Ascending aorta (tissue), 2 donors: ENCODE measurements around the gene MCU. TPM values are rescaled to one million over a fixed set of nuclear protein-coding genes. Genes with fewer than 3 reads are reported as not detected.

ENCODE experiments used
- DNase-seq, 2 donors: peaks; one replicate each; pipeline ENCODE4 v3.0.0-alpha.2; 2019; ENCODE audit warnings: low spot score in 2 of 2
- H3K27ac ChIP-seq, 2 donors: fragments of 200-600 bp; sonication (generic); one replicate each; pipeline ENCODE4 v1.5.1; 2016 to 2017; ENCODE audit warnings: mild to moderate bottlenecking in 1 of 2
- H3K27me3 ChIP-seq: fragments of 200-600 bp; sonication (generic); one replicate; pipeline ENCODE4 v1.5.1; 2017
- H3K36me3 ChIP-seq, 2 donors: fragments of 200-600 bp; sonication (generic); one replicate each; pipeline ENCODE4 v1.5.1; 2016
- H3K4me1 ChIP-seq, 2 donors: fragments of 200-600 bp; sonication (generic); one replicate each; pipeline ENCODE4 v1.5.1; 2016 to 2017; ENCODE audit warnings: mild to moderate bottlenecking in 1 of 2
- H3K4me3 ChIP-seq, 2 donors: fragments of 200-600 bp; sonication (generic); one replicate each; pipeline ENCODE4 v1.5.1; 2016 to 2017; ENCODE audit warnings: mild to moderate bottlenecking in 1 of 2
- H3K9me3 ChIP-seq, 2 donors: fragments of 200-600 bp; sonication (generic); one replicate each; pipeline ENCODE4 v1.5.1; 2016
- intact Hi-C: fragments of 100-400 bp; cut with DNase I; formaldehyde crosslinking; loops from one replicate; pipeline ENCODE4 v1.15.1; 2023
- total RNA-seq: library from RNA; depleted of rRNA; stranded (reverse); fragments of >200 nt; gene quantifications from one replicate; pipeline ENCODE4 v1.1.0, GENCODE V29; 2016
- TF ChIP-seq, protein P1 (sequence below), 3 experiments: fragments of 200-600 bp in 2 of 3; fragments of 450-650 bp in 1 of 3; sonication (generic) in 2 of 3; IDR thresholded peaks; one replicate each; pipeline ENCODE4 v1.5.1; 2016 to 2019; ENCODE audit warnings: antibody characterized with exemption in 3 of 3, mild to moderate bottlenecking in 1 of 3, moderate library complexity in 1 of 3

MCU gene
- total RNA-seq, 1 donor from 2014 or later, result 22.0 TPM

DNA sequence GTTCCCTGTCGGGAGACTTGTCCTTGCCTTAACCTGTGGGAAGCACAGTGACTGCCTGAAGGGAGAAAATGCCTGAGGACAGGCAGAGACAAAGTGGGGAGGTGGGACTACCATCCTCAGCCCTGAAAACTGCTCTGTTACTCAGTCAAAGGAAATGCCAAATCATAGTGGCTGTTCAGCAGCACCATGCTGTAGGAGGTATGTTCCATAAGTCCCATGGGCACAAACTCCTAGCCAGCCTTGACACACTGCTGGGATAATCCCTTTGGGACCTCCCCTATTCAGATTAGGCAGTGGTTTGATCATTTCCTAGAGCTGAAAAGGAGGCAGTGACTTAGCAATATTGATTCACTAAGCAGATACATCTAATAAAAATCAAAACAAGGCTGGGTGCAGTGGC, 80.1 kb downstream of the MCU start:
- Histone ChIP-seq H3K27me3 (no peaks in the 10 kb centered on the region), H3K36me3 (no peaks in the 10 kb centered on the region), H3K4me3 (no peak overlapping the region), H3K27ac (no peak overlapping the region), H3K4me1 (no peaks in the 10 kb centered on the region), H3K9me3 (peaks cover 0 to 8% of the 10 kb centered on the region in 2 donors)
- TF ChIP-seq, protein P1, sequence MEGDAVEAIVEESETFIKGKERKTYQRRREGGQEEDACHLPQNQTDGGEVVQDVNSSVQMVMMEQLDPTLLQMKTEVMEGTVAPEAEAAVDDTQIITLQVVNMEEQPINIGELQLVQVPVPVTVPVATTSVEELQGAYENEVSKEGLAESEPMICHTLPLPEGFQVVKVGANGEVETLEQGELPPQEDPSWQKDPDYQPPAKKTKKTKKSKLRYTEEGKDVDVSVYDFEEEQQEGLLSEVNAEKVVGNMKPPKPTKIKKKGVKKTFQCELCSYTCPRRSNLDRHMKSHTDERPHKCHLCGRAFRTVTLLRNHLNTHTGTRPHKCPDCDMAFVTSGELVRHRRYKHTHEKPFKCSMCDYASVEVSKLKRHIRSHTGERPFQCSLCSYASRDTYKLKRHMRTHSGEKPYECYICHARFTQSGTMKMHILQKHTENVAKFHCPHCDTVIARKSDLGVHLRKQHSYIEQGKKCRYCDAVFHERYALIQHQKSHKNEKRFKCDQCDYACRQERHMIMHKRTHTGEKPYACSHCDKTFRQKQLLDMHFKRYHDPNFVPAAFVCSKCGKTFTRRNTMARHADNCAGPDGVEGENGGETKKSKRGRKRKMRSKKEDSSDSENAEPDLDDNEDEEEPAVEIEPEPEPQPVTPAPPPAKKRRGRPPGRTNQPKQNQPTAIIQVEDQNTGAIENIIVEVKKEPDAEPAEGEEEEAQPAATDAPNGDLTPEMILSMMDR (IDR thresholded peaks at IDR 0.05), result no peak
- intact Hi-C loops, result no loop called here
- DNase-seq, result no peak

DNA sequence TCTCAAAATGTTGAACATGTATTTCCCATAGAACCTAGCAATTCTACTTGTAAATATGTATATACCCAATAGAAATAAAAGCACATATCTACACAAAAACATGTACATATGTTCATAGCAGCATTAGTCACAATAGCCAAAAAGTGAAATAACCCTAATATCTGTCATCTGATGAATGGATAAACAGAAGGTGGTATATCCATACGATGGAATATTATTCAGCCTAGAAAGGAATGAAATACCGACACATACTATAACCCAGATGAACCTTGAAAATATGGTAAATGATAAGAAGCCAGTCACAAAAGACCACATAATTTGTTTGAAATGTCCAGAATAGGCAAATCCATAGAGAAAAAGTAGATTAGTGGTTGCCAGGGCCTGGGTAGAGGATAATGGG, 87.9 kb downstream of the MCU start:
- H3K27me3 ChIP-seq, result no peaks in the 10 kb centered on the region
- H3K4me3 ChIP-seq, result no peak overlapping the region
- DNase-seq, result no peak
- peaks cover 3 to 10% of the 10 kb centered on the region in 2 donors for H3K4me1 ChIP-seq
- no peaks in the 10 kb centered on the region for H3K9me3 ChIP-seq
- no peaks in the 10 kb centered on the region for H3K36me3 ChIP-seq
- TF ChIP-seq, protein P1 (IDR thresholded peaks at IDR 0.05), result no peak
- intact Hi-C loops, result no loop called here
- H3K27ac ChIP-seq, result no peak overlapping the region

DNA sequence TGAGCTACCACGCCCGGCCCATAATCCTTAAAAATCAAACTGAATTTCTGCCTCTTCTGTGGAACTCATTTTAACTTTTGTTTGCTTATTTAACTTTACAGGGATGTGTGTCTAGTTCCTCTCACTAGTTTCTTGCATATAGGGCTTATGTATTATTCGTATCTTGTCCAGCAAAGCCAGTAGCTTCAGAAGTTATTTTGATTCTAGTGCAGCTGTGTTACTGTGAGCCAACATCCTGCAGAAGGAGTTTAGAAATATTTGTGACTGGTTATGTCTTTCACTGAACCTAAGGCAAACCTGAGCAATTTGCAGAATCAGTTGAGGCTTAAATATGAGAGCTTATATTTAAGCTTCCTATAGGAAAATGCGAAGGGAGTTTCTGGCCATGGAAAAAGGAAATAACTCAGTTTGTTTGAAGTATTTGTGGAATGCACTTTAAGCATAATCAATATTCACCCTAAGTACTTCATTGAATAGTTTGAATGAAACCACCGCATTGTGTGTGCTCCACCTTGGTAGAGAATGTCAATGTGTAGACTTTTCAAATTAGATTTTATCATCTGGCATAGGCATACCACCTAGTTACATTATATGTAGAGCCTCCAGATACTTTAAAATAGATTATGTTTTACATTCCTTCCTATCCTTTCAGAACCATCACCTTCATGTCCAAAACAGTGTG, 90.8 kb downstream of the MCU start:
- H3K27me3 ChIP-seq, result no peaks in the 10 kb centered on the region
- H3K4me3 ChIP-seq, result no peak overlapping the region
- TF ChIP-seq, protein P1 (IDR thresholded peaks at IDR 0.05), result no peak
- H3K36me3 ChIP-seq, result no peaks in the 10 kb centered on the region
- no peaks in the 10 kb centered on the region for H3K9me3 ChIP-seq
- H3K4me1 ChIP-seq, result peaks cover 6 to 20% of the 10 kb centered on the region in 2 donors
- no peak for DNase-seq
- no peak overlapping the region for H3K27ac ChIP-seq
- intact Hi-C loops, result no loop called here

DNA sequence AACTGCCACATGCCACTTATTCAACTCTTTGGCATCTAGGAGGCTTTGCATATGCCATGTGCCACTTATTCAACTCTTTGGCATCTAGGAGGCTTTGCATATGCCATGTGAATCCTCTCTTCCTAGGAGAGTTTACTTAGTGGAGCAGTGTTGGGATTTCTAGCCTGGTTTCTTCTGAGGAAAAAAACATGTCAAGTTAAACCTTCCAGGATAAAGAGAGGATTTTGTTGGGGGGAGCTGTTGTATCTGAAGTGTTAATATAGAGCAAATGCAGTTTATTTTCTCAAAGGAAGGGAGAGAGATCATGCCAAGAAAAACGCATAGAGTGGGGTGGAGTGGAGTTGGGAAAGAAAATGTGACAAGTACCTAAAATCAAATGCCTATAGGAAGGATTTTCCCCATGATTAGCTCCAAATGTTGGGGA, 91.5 kb downstream of the MCU start:
- H3K27ac ChIP-seq, result no peak overlapping the region
- peaks cover 6 to 20% of the 10 kb centered on the region in 2 donors for H3K4me1 ChIP-seq
- no peak for DNase-seq
- TF ChIP-seq, protein P1 (IDR thresholded peaks at IDR 0.05), result no peak
- H3K9me3 ChIP-seq, result no peaks in the 10 kb centered on the region
- intact Hi-C loops, result no loop called here
- no peaks in the 10 kb centered on the region for H3K36me3 ChIP-seq
- no peak overlapping the region for H3K4me3 ChIP-seq
- H3K27me3 ChIP-seq, result no peaks in the 10 kb centered on the region

DNA sequence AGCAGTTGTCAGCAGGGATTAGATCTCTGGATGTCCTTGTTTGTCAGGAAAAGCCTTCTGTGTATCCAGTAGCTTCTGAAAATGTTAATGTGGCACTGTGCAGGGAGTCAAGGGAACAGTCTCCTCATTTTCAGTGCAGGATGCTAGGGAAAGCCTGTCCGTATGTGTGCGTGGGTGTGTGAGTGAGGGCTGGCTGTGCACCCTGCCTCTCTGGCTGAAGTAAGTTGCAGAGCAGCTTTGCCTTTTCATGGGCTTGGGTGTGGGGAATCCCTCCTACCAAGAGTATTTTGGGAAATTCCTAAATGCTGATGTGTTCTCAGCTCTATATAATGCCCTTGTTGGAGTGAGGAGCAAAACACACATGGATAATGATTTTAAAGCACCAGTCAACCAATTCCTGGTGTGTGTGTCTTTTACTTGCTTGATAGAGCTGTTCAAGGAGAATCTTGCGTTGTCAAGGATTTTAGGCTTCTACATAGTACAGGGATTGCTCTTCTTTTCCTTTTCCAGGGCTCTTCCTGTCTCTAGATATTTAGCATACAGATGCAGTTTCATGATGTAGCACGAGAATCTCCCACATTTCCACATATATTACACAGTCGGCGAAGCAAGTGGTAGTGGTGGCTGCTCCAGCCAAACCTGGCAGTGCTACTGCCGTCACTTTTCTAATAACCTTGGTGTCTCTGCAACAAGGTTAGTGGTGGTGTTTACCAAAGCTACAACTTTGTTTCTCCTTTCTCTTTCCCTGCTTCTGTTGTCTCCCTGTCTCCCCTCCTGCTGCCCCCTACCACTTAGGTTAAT, 92.8 kb downstream of the MCU start:
- H3K9me3 ChIP-seq, result no peaks in the 10 kb centered on the region
- no peaks in the 10 kb centered on the region for H3K36me3 ChIP-seq
- no peak for DNase-seq
- intact Hi-C loops, result no loop called here
- TF ChIP-seq, protein P1 (IDR thresholded peaks at IDR 0.05), result no peak
- peak overlapping the region in 1 of 2 donors; percentile 8 for H3K4me3 ChIP-seq
- no peaks in the 10 kb centered on the region for H3K27me3 ChIP-seq
- H3K27ac ChIP-seq, result no peak overlapping the region
- peaks cover 6 to 20% of the 10 kb centered on the region in 2 donors for H3K4me1 ChIP-seq
